Activated CD4-positive, alpha-beta T cell treated with anti-CD3 and anti-CD28 coated beads, Interleukin-2, amount 10 ng/mL, durations not matched to agents 24 days and 14 days (primary cell): Measurements from ENCODE around the gene ZNF207. TPM values are rescaled to one million over a fixed set of nuclear protein-coding genes. Genes with fewer than 3 reads are reported as not detected.

Experiments
- total RNA-seq: library from RNA; stranded (reverse); gene quantifications from 2 replicates; pipeline ENCODE4 v1.2.3, GENCODE V29; 2022

Gene ZNF207
- total RNA-seq, 1 donor from 2014 or later = 272 TPM

Other genes starting within 250 kb of the ZNF207 start
- 26.7 and 27.8 TPM in 2 replicates for gene RHOT1, start 207.7 kb upstream of the ZNF207 start, total RNA-seq
- 0.12 and 0.31 TPM in 2 replicates for gene RHBDL3, start 84.3 kb upstream of the ZNF207 start, total RNA-seq
- gene C17orf75, start 8.0 kb upstream of the ZNF207 start, total RNA-seq = 32.2 and 33.5 TPM in 2 replicates
- gene PSMD11, start 94.4 kb downstream of the ZNF207 start, total RNA-seq = 217 and 222 TPM in 2 replicates
- gene CDK5R1, start 136.8 kb downstream of the ZNF207 start, total RNA-seq = 7.2 and 8.2 TPM in 2 replicates